Stimulated activated CD4-positive, alpha-beta T cell treated with anti-CD3 and anti-CD28 coated beads, TNF-alpha, amount 100 ng/mL, for 4 hours (primary cell): Measurements from ENCODE around the gene MBP.
"Not testable (repeated sequence)": the region's sequence is repeated elsewhere in the genome, so short reads cannot be mapped to it uniquely, and the experiment has no call there.

Source experiments
- DNase-seq, 3 experiments: peaks; one replicate each; pipeline ENCODE4 v3.0.0-alpha.2; 2020; ENCODE audit warnings: low read depth in 3 of 3

The MBP gene

GRCh38 chr18:76972846-76973519 lies 159.6 kb downstream of the MBP start:
- no peak for DNase-seq

- no peak for DNase-seq
Observed at GRCh38 chr18:76972241-76972640, 160.3 kb downstream of the MBP start.

DNA sequence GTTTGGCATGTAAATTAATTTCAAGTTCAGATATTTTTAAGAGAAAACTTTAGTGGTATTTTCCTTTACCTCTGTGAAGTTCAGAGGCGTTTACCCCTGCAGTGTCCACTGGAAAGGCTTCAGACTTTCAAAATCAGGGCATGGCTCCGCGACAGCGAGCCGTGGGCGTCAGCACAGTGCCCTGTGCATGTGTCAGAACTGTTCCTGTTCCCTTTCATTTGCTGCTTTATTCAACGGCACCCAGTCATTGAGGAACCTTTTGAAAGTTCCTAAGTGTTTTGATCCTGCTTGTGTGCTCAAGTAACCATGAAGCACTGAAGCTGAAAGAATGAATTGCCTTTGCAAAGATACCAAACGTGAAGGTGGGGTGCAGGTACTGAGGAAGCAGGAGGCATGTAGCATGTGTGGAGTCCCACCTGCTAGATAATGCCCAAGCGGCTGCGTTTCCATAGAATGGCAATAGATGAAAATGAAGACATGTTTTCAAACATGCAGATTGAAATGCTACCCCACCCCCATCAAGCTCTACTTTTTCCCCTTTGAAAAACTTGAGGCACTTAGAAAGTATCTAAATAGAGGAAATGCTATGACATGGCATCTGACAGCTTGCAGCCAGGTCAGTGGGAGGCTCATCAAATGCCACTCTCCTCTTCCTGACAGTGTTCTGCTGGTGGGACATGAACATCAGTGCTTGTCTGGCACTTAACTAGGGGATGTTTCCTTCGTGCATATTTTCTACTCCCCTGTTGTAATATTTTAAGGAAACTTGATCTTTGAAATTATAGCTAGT lies 161.6 kb downstream of the MBP start:
- no peak for DNase-seq

- no peak for DNase-seq
Observed at GRCh38 chr18:76967721-76968472, 164.7 kb downstream of the MBP start.

GRCh38 chr18:76967299-76967698 lies 165.3 kb downstream of the MBP start:
- DNase-seq, result not testable (repeated sequence)

DNA sequence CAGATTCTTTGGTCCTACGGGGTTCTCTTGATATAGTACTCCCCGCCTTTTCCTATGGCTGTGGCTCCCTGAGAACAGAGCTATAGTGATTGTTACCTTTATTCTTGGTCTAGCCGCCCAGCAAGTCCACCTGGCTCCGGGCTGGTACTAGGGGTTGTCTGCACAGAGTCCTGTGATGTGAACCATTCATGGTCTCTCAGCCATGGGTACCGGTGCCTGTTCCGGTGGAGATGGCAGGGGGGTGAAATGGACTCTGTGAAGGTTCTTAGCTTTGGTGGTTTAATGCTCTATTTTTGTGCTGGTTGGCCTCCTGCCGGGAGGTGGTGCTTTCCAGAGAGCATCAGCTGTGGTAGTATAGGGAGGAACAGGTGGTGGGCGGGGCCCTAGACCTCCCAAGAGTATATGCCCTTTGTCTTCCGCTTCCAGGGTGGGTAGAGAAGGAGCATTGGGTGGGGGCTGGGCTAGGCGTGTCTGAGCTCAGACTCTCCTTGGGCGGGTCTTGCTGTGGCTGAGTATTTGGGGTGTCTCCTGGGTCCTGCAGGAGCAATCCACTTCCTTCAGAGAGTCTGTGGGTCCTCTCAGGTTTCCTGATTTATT lies 166.9 kb downstream of the MBP start:
- not testable (repeated sequence) for DNase-seq

DNA sequence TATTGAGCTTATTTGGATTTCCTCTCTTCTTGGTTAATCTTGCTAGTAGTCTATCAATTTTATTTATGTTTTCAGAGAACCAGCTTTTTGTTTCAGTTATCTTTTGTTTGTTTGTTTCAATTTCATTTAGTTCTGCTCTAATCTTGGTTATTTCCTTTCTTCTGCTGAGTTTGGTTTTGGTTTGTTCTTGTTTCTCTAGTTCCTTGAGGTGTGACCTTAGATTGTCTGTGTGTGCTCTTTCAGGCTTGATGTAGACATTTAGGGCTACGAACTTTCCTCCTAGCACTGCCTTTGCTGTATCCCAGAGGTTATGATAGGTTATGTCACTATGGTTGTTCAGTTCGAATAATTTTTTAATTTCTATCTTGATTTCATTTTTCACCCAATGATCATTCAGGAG lies 168.6 kb downstream of the MBP start:
- DNase-seq, result no peak

DNA sequence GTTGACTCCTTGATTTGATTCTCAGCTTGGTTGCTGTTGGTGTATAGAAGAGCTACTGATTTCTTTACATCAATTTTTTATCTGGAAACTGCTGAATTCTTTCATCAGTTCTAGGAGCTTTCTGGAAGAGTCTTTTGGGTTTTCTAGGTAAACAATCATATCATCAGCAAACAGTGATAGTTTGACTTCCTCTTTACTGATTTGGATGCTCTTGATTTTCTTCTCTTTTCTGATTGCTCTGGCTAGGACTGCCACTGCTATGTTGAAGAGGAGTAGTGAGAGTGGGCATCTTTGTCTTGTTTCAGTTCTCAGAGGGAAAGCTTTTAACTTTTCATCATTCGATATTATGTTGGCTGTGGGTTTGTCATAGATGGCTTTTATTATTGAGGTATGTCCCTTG lies 169.7 kb downstream of the MBP start:
- DNase-seq, result no peak

- no peak for DNase-seq
Observed at GRCh38 chr18:76960528-76961035, 172.0 kb downstream of the MBP start.

GRCh38 chr18:76959605-76960004 lies 173.0 kb downstream of the MBP start:
- no peak for DNase-seq

DNA sequence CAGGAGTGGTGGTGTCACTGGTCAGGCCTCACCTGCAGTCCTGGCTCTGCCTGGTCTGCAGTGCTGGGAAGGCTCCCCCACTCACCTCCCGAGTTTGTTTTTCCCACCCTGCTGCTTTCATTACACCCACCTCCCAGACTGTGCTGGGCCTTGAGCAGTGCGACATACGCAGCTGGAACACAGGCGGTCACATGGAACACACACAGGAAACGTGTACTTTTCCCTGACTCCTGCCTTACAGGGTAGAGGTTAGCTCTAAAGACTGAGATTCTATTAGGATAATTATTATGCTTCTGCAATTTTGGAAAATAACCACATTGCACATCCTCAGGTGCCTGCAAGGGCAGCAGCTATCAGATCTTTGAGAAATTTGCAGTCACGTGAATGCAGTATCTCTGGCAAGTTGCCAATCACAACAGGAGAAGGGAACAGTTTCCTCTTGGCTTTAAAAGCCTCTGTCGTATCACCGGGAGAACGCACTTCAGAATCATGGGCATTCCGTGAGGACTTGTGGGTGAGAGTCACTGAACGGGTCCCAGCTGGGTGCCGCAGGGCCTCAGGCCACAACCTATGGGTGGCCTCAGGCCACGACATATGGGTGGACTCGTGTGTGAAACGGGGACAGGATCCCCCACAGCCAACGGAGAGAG lies 173.8 kb downstream of the MBP start:
- DNase-seq, result no peak

DNA sequence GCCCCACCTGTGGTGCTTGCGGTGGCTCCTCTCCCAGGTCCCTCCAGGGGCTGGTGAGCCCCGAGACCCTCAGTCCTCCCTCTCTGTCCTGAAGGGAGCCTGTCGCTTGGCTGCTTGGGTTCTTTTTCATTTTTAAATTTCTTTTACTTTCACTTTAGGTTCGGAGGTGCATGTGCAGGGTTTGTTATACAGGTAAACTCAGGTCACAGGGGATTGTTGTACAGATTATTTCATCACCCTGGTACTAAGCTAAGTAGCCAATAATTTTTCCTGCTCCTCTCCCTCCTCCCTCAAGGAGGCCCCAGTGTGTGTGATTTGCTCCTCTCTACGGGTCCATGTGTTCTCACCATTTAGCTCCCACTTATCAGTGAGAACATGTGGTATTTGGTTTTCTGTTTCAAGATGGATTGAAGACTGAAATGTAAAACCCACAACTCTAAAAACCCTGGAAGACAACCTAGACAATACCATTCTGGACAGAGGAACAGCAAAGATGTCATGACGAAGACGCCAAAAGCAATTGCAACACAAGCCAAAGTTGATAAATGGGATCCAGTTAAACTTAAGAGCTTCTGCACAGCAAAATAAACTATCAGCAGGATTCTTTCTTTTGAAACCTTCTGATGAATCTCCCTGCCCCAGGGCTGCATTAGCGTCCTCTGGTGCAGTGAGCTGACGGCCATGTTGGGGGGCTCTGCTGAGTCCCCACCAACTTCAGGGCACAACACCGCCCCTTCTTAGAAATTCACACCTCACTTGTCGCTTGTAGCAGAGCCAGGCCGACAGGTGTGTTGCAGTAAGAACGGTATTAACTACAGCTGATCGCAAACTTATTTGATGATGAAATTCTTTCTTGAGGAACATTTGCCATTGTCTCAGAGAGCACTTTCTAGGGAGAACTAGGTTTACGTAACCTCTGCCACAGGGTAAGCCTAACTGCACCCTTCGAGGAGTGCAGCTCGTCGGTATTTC lies 174.9 kb downstream of the MBP start:
- DNase-seq, result no peak

DNA sequence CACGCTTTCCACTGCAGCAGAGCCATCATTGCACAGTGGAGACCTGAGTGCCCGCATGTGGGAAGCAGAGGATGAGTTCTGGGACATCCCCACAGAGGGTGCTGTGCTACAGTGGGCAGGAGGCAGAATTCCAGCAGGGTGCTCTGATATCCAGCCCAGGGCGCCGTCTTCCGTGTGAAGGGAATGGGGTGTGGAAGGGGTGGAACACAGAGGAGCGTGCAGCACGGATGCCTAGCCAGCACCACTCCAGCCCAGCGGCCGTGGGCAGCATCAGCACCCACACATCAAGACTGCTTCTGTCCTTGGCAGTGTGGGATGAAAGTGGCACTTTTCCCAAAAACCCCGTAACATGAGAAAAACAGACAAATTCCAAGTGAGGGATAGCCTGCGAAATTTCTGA lies 175.9 kb downstream of the MBP start:
- DNase-seq, result no peak

- DNase-seq, result no peak
Observed at GRCh38 chr18:76955524-76956170, 176.9 kb downstream of the MBP start.

DNA sequence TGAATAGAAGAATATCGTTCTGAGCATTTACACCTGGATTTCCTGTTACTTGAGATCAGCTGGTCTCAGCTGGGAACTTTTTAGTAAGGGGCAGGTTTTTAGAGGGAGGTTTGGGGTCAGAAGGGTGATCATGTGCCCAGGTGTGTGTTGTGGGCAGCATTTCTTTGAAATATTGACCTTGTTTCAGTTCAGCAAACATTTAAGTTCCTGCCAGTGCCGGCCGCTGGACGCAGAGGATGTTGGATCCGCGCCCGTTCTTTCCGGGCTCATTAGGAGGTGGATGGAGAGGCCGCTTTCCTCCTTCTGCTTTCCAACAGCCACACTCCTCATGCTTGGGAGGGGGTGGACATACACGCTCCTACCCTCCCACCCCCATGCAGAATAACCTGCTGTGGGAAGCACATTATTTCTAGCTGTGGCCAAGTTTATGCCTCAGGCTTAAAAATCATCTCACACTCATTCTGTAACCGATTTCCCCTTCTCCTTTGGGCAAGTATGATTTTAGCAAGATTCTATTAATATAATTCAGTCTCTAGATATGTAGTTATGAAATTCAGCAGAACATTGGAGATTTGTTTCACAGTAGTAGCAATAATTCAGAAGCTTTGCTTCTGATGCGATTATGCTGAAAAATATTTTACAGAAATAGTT lies 178.9 kb downstream of the MBP start:
- DNase-seq, result no peak

GRCh38 chr18:76953156-76953555 lies 179.4 kb downstream of the MBP start:
- DNase-seq, result no peak

DNA sequence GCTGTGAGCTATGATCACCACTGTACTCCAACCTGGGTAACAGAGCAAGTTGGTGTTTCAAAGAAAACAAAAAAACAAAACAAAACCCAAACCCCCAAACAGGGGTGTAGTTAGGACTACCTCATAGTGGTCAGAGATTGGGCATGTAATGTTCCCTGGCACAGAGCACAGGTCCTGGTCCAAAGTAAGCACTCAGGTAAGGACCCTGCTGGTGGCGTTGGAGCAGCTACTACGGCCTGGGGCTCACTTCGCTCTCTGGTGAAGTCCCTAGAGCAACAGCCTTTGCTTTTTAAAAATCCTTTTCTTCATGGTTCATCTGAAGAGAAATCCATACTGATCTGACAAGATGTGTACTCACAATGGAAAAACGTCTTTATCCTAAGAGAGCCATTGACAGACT lies 179.8 kb downstream of the MBP start:
- no peak for DNase-seq

DNA sequence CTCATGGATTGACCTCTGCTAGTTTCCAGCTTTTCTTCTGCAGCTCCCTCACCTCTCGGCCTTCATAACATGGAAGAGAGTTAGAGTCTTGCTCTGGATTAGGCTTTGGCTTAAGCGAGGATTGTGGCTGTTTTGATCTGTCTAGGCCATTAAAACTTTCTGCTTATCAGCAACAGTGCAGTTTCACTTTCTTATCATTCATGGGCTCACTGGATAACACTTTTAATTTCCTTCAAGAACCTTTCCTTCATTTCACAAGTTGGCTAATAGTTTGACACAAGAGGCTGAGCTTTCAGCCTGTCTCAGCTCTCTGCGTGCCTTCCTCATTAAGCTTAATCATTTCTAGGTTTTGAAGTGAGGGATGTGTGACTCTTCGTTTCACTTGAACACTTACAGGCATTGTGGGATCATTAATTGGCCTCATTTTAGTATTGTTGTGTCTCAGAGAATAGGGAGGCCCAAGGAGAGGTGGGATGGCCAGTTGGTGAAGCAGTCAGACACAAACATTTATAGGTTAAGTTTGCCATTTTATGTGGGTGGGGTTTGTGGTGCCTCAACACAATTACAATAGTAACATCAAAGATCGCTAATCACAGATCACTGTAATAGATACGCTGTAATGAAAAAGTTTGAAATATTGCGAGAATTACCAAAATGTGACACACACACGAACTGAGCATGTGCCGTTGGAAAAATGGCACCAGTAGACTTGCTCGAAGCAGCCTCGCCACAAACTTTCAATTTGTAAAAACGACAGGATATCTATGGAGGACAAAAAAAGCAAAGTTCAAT lies 180.9 kb downstream of the MBP start:
- DNase-seq, result no peak

DNA sequence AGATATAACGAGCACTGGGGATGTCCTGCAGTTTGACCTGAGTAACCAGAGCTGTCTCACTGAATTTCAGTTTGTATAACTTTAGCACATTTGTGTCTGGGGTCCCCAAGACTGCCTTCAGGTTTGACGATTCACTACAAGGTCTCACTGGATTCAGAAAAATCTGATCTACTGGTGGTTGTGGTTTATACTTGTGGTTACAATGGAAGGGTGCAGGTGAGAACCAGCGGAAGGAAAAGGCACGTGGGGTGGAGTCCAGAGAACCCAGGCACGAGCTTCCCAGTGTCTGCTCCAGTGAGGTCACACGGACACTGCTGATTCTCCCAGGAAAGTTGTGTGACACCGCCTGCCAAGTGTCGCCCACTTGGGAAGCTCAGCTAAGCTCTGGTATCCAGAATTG lies 184.2 kb downstream of the MBP start:
- DNase-seq, result no peak
